Measurements from ENCODE around the gene DHX34.

DNA sequence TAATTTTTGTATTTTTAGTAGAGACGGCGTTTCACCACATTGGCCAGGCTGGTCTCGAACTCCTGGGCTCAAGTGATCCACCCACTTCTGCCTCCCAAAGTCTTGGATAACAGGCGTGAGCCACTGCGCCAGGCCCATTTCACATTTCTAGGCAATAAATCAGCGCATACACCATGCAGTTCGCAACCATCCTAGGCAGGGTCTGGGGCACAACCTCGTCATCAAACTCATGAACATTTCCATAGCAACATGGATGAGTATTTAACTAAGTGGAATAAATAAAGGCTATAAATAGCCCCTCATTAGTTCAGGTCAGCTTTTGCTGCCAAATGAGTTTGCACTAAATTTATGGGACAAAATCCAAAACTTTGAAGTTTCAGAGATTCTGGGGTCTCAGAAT lies 62.0 kb downstream of the DHX34 start:
- TF ChIP-seq CTCF (IDR thresholded peaks at IDR 0.05; ENCODE audit: low read length), result no peak
- TF ChIP-seq EZH2 (optimal IDR thresholded peaks at IDR 0.05; ENCODE audit: low read depth, low read length), result no peak

Measured in MM.1S (cell line).